CD14-positive monocyte (primary cell): Measurements from ENCODE around the gene TRUB2. TPM values are rescaled to one million over a fixed set of nuclear protein-coding genes. Genes with fewer than 3 reads are reported as not detected.

Source experiments
- DNase-seq, 3 donors: peaks; one replicate each; pipeline ENCODE4 v3.0.0-alpha.2; 2011 to 2022
- H2AFZ ChIP-seq: 2 replicates; pipeline ENCODE4 v1.6.0; 2012; ENCODE audit warnings: mild to moderate bottlenecking, low read depth, low read length, inconsistent platforms; ENCODE audit not compliant: insufficient read depth, poor library complexity, severe bottlenecking
- H3K27ac ChIP-seq, 2 donors: 1 replicate in 1 of 2; 2 replicates in 1 of 2; pipeline ENCODE4 v1.5.1; 2012 to 2013; ENCODE audit warnings: low read length in 2 of 2, control low read depth in 1 of 2, inconsistent platforms in 1 of 2, low read depth in 1 of 2, mild to moderate bottlenecking in 1 of 2
- H3K27me3 ChIP-seq, 2 donors: one replicate each; pipeline versions ENCODE4 v1.6.0 to v1.6.1; 2011 to 2013; ENCODE audit warnings: low read length in 2 of 2; ENCODE audit not compliant: control insufficient read depth in 2 of 2, insufficient read depth in 2 of 2
- H3K36me3 ChIP-seq, 2 donors: replicated peaks in 1 of 2; 1 replicate in 1 of 2; 2 replicates in 1 of 2; pipeline versions ENCODE4 v1.5.1 to v1.6.1; 2012 to 2013; ENCODE audit warnings: low read length in 2 of 2, control low read depth in 1 of 2, inconsistent platforms in 1 of 2, mild to moderate bottlenecking in 1 of 2; ENCODE audit not compliant: insufficient read depth in 2 of 2, control insufficient read depth in 1 of 2
- H3K4me1 ChIP-seq, 2 donors: 1 replicate in 1 of 2; 2 replicates in 1 of 2; pipeline versions ENCODE4 v1.5.1 to v1.6.1; 2012 to 2013; ENCODE audit warnings: low read length in 2 of 2, control low read depth in 1 of 2, inconsistent platforms in 1 of 2, mild to moderate bottlenecking in 1 of 2, moderate library complexity in 1 of 2; ENCODE audit not compliant: insufficient read depth in 2 of 2, control insufficient read depth in 1 of 2
- H3K4me2 ChIP-seq: replicated peaks from 2 replicates; pipeline ENCODE3; 2012; ENCODE audit warnings: low read length, moderate library complexity, mild to moderate bottlenecking; ENCODE audit not compliant: poor library complexity, severe bottlenecking; ENCODE audit errors: extremely low read depth
- H3K4me3 ChIP-seq, 3 experiments: fragments of 200-600 bp in 1 of 3; sonication (generic) in 1 of 3; replicated peaks in 1 of 3; 1 replicate in 2 of 3; 2 replicates in 1 of 3; pipeline ENCODE4 v1.5.1; 2011 to 2013; ENCODE audit warnings: low read length in 3 of 3, mild to moderate bottlenecking in 3 of 3, control low read depth in 2 of 3, low read depth in 2 of 3, inconsistent platforms in 1 of 3, moderate library complexity in 1 of 3
- H3K79me2 ChIP-seq: 2 replicates; pipeline ENCODE4 v1.6.0; 2012; ENCODE audit warnings: mild to moderate bottlenecking, control low read depth, inconsistent platforms, low read length, moderate library complexity; ENCODE audit not compliant: insufficient read depth
- H3K9ac ChIP-seq: 2 replicates; pipeline ENCODE4 v1.6.0; 2017; ENCODE audit warnings: low read length, mild to moderate bottlenecking; ENCODE audit not compliant: insufficient read depth, poor library complexity, severe bottlenecking
- H3K9me3 ChIP-seq, 2 donors: replicated peaks in 1 of 2; 1 replicate in 1 of 2; 2 replicates in 1 of 2; pipeline versions ENCODE4 v1.5.1 to v1.6.1; 2012 to 2013; ENCODE audit warnings: low read length in 2 of 2, control low read depth in 1 of 2; ENCODE audit not compliant: control insufficient read depth in 1 of 2, insufficient read depth in 1 of 2
- H4K20me1 ChIP-seq: 2 replicates; pipeline ENCODE4 v1.6.0; 2012; ENCODE audit warnings: mild to moderate bottlenecking, low read length, control low read depth, moderate library complexity; ENCODE audit not compliant: insufficient read depth
- H3K27ac Mint-ChIP-seq, 7 donors: one replicate each; pipeline ENCODE4 v1.8.0; 2020; ENCODE audit warnings: mild to moderate bottlenecking in 7 of 7, mixed read lengths in 7 of 7, moderate library complexity in 6 of 7, inconsistent platforms in 2 of 7
- H3K27me3 Mint-ChIP-seq, 3 donors: one replicate each; pipeline ENCODE4 v1.8.0; 2021 to 2022; ENCODE audit warnings: low read depth in 3 of 3, mild to moderate bottlenecking in 3 of 3, mixed read lengths in 3 of 3, moderate library complexity in 3 of 3, inconsistent platforms in 1 of 3
- H3K36me3 Mint-ChIP-seq, 2 donors: one replicate each; pipeline ENCODE4 v1.8.0; 2020; ENCODE audit warnings: mixed read lengths in 2 of 2, inconsistent platforms in 1 of 2, mild to moderate bottlenecking in 1 of 2
- H3K4me1 Mint-ChIP-seq: one replicate; pipeline ENCODE4 v1.8.0; 2020; ENCODE audit warnings: mild to moderate bottlenecking, mixed read lengths
- H3K4me3 Mint-ChIP-seq, 2 donors: one replicate each; pipeline ENCODE4 v1.8.0; 2020; ENCODE audit warnings: mild to moderate bottlenecking in 2 of 2, mixed read lengths in 2 of 2, moderate library complexity in 1 of 2
- H3K9me3 Mint-ChIP-seq, 7 donors: one replicate each; pipeline ENCODE4 v1.8.0; 2020 to 2022; ENCODE audit warnings: mixed read lengths in 7 of 7, mild to moderate bottlenecking in 6 of 7, moderate library complexity in 6 of 7, inconsistent platforms in 2 of 7
- WGBS: methylation state at CpG from one replicate; pipeline ENCODE4 v1.1.5; 2013; ENCODE audit warnings: missing lambda C conversion rate; ENCODE audit not compliant: insufficient coverage; 5-methylcytosine and 5-hydroxymethylcytosine counted together
- intact Hi-C, 2 donors: fragments of 100-400 bp; cut with micrococcal nuclease; formaldehyde crosslinking; loops; one replicate each; pipeline versions ENCODE4 v1.15.0 to v1.15.1; 2023
- polyA plus RNA-seq, 3 donors: library from polyadenylated mRNA; depleted of rRNA in 1 of 3; unstranded in 2 of 3; stranded (reverse) in 1 of 3; fragments of 300-500 nt in 2 of 3; fragments of >200 nt in 1 of 3; fragmentation: Illumina TruSeq in 2 of 3; gene quantifications; 1 replicate in 2 of 3; 2 replicates in 1 of 3; pipeline ENCODE4 v1.2.3, GENCODE V29; 2012 to 2021
- TF ChIP-seq, protein P1 (sequence below): fragments of 200-600 bp; IDR thresholded peaks from one replicate; pipeline ENCODE4 v1.8.0; 2022; ENCODE audit warnings: antibody characterized with exemption, mild to moderate bottlenecking

The TRUB2 gene
- polyA plus RNA-seq, 3 donors, result 5.9 to 17.0 (median 13.5) TPM

DNA sequence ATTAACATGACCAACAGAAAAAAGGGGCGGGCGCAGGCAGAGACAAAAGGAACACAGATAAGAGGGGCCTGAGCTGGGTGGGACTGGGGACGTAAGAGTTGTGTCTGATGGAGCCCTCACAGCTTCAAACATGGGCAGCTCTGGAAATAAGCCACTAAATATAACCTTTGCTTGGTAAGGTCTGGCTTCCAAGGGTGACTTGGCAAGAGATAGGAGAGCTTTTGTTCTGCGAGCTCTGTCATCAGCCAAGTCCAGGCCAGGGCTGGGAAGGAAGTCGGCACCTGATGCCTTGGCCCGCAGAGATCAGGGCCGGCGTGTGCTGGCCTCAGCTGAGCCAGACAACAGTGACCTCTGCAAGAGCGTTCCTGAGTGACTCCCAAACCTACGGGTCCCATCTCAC is 11.8 kb downstream of the TRUB2 start:
- H3K4me1 Mint-ChIP-seq, result no peaks in the 10 kb centered on the region
- Histone ChIP-seq H3K4me1 (no peaks in the 10 kb centered on the region), H3K27me3 (no peaks in the 10 kb centered on the region), H3K9me3 (no peaks in the 10 kb centered on the region), H3K79me2 (no peaks in the 10 kb centered on the region), H3K9ac (no peak overlapping the region), H3K27ac (no peak overlapping the region), H2AFZ (no peak overlapping the region), H3K36me3 (peaks cover 41 to 50% of the 10 kb centered on the region in 2 donors), H3K4me2 (no peak overlapping the region), H4K20me1 (no peaks in the 10 kb centered on the region), H3K4me3 (no peak overlapping the region)
- no peak overlapping the region for H3K4me3 Mint-ChIP-seq
- peaks cover 0 to 3% (median 0%) of the 10 kb centered on the region in 7 donors for H3K9me3 Mint-ChIP-seq
- TF ChIP-seq, protein P1, sequence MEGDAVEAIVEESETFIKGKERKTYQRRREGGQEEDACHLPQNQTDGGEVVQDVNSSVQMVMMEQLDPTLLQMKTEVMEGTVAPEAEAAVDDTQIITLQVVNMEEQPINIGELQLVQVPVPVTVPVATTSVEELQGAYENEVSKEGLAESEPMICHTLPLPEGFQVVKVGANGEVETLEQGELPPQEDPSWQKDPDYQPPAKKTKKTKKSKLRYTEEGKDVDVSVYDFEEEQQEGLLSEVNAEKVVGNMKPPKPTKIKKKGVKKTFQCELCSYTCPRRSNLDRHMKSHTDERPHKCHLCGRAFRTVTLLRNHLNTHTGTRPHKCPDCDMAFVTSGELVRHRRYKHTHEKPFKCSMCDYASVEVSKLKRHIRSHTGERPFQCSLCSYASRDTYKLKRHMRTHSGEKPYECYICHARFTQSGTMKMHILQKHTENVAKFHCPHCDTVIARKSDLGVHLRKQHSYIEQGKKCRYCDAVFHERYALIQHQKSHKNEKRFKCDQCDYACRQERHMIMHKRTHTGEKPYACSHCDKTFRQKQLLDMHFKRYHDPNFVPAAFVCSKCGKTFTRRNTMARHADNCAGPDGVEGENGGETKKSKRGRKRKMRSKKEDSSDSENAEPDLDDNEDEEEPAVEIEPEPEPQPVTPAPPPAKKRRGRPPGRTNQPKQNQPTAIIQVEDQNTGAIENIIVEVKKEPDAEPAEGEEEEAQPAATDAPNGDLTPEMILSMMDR, result no peak
- no peak overlapping the region for H3K27ac Mint-ChIP-seq
- intact Hi-C loops, result no loop called here
- peaks cover 33 to 53% of the 10 kb centered on the region in 2 donors for H3K36me3 Mint-ChIP-seq
- 93% methylated on average over 7 of the region's 10 CpGs for WGBS
- DNase-seq, result no peak
- peaks cover 0 to 2% (median 2%) of the 10 kb centered on the region in 3 donors for H3K27me3 Mint-ChIP-seq

DNA sequence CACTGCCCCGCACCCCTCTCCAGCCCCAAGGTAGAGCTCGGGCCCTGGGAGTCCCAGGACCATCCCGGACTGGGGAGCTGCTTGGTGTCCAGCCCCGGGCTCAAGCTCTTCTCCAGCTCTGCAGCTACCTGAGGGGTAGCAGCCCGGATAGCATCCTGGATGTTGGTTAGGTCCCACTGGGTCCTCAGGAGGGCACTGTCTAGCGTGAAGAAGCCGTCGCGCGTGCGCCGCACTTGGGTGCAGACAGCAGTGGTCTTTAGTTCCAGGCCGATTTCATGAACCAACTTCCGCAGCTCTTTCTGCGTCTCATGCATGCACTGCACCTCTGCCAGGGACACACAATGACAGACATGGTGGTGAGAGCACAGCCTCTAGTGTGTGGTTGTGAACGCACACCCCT is 12.7 kb downstream of the TRUB2 start:
- no peaks in the 10 kb centered on the region for H3K4me1 Mint-ChIP-seq
- no peak overlapping the region for H3K4me3 ChIP-seq
- WGBS, result 99% methylated on average over 16 of the region's 16 CpGs
- no peaks in the 10 kb centered on the region for H4K20me1 ChIP-seq
- no peak overlapping the region for H3K4me3 Mint-ChIP-seq
- no peaks in the 10 kb centered on the region for H3K27me3 ChIP-seq
- H3K4me2 ChIP-seq, result no peak overlapping the region
- no peak overlapping the region for H3K9ac ChIP-seq
- H3K79me2 ChIP-seq, result no peaks in the 10 kb centered on the region
- H3K36me3 ChIP-seq, result peaks cover 35 to 43% of the 10 kb centered on the region in 2 donors
- H3K27ac ChIP-seq, result no peak overlapping the region
- H3K4me1 ChIP-seq, result no peaks in the 10 kb centered on the region
- no peak for DNase-seq
- peaks cover 33 to 54% of the 10 kb centered on the region in 2 donors for H3K36me3 Mint-ChIP-seq
- peaks cover 0 to 3% (median 0%) of the 10 kb centered on the region in 7 donors for H3K9me3 Mint-ChIP-seq
- H3K27me3 Mint-ChIP-seq, result peaks cover 0 to 2% (median 2%) of the 10 kb centered on the region in 3 donors
- TF ChIP-seq, protein P1, result no peak
- H2AFZ ChIP-seq, result no peak overlapping the region
- intact Hi-C loops, result no loop called here
- H3K27ac Mint-ChIP-seq, result peak overlapping the region in 2 of 7 donors; percentile 22 to 48
- H3K9me3 ChIP-seq, result no peaks in the 10 kb centered on the region
